Large intestine (tissue), 3 donors: ENCODE results near the gene THAP4. TPM values are rescaled to one million over a fixed set of nuclear protein-coding genes. Genes with fewer than 3 reads are reported as not detected.
"Not testable (repeated sequence)": the region's sequence is repeated elsewhere in the genome, so short reads cannot be mapped to it uniquely, and the experiment has no call there.

Source experiments
- DNase-seq, 2 donors: peaks; one replicate each; pipeline versions ENCODE4 v3.0.0 to v3.0.0-alpha.2; 2013
- H3K27ac ChIP-seq: one replicate; pipeline ENCODE4 v1.5.1; 2013; ENCODE audit warnings: low read length
- H3K27me3 ChIP-seq: 2 replicates; pipeline ENCODE4 v1.6.1; 2013; ENCODE audit warnings: low read length; ENCODE audit not compliant: control insufficient read depth, insufficient read depth
- H3K36me3 ChIP-seq: 2 replicates; pipeline ENCODE4 v1.6.1; 2013; ENCODE audit warnings: low read length; ENCODE audit not compliant: control insufficient read depth, insufficient read depth
- H3K4me1 ChIP-seq: one replicate; pipeline ENCODE4 v1.6.1; 2013; ENCODE audit warnings: low read length; ENCODE audit not compliant: control insufficient read depth, insufficient read depth
- H3K4me3 ChIP-seq: one replicate; pipeline ENCODE4 v1.5.1; 2013; ENCODE audit warnings: low read length
- H3K9me3 ChIP-seq: one replicate; pipeline ENCODE4 v1.6.1; 2013; ENCODE audit warnings: mild to moderate bottlenecking, low read depth, low read length, moderate library complexity; ENCODE audit not compliant: control insufficient read depth
- WGBS: methylation state at CpG from one replicate; pipeline ENCODE4 v1.1.5; 2013; ENCODE audit warnings: low lambda C conversion rate; ENCODE audit not compliant: insufficient coverage; 5-methylcytosine and 5-hydroxymethylcytosine counted together
- polyA plus RNA-seq: library from polyadenylated mRNA; unstranded; fragments of 120-200 nt; gene quantifications from one replicate; pipeline ENCODE4 v1.2.1, GENCODE V29; 2013

The THAP4 gene
- polyA plus RNA-seq, 1 donor: 35.7 TPM

- H3K27ac ChIP-seq: no peak overlapping the region
- DNase-seq: peak in 1 of 2 donors; percentile 48
- H3K27me3 ChIP-seq: no peaks in the 10 kb centered on the region
- H3K9me3 ChIP-seq: no peaks in the 10 kb centered on the region
- H3K4me1 ChIP-seq: no peaks in the 10 kb centered on the region
- no peak overlapping the region for H3K4me3 ChIP-seq
- 95% methylated on average over 2 of the region's 23 CpGs for WGBS
- peaks cover 47% of the 10 kb centered on the region for H3K36me3 ChIP-seq
These were observed 28.9 kb upstream of the THAP4 start for GRCh38 chr2:241665731-241666440.

- peaks cover 44% of the 10 kb centered on the region for H3K36me3 ChIP-seq
- not testable (repeated sequence) for H3K27me3 ChIP-seq, DNase-seq, H3K4me1 ChIP-seq, H3K4me3 ChIP-seq, H3K27ac ChIP-seq, H3K9me3 ChIP-seq
- whole genome bisulfite sequencing: no CpG with 5 or more reads among the region's 24 CpGs
These were observed 25.8 kb upstream of the THAP4 start for GRCh38 chr2:241662731-241663130.

GRCh38 chr2:241660593-241661213 lies 23.7 kb upstream of the THAP4 start:
- H3K36me3 ChIP-seq: peaks cover 48% of the 10 kb centered on the region
- WGBS: no CpG with 5 or more reads among the region's 14 CpGs

GRCh38 chr2:241659150-241659739 lies 22.3 kb upstream of the THAP4 start:
- WGBS: no CpG with 5 or more reads among the region's 26 CpGs
- peak; percentile 53 to 58 for DNase-seq
- no peak overlapping the region for H3K27ac ChIP-seq

More at GRCh38 chr2:241660593-241661213, 23.7 kb upstream of the THAP4 start:
- Histone ChIP-seq H3K27me3 (no peaks in the 10 kb centered on the region), H3K9me3 (no peaks in the 10 kb centered on the region), H3K4me1 (no peaks in the 10 kb centered on the region), H3K4me3 (no peak overlapping the region), H3K27ac (no peak overlapping the region)
- DNase-seq: no peak

GRCh38 chr2:241658296-241658695 lies 21.3 kb upstream of the THAP4 start:
- Histone ChIP-seq H3K4me1 (no peaks in the 10 kb centered on the region), H3K9me3 (no peaks in the 10 kb centered on the region), H3K36me3 (peaks cover 66% of the 10 kb centered on the region), H3K27me3 (no peaks in the 10 kb centered on the region), H3K4me3 (no peak overlapping the region), H3K27ac (no peak overlapping the region)
- DNase-seq: no peak
- no CpG with 5 or more reads among the region's 5 CpGs for WGBS

More at GRCh38 chr2:241659150-241659739, 22.3 kb upstream of the THAP4 start:
- H3K9me3 ChIP-seq: no peaks in the 10 kb centered on the region
- H3K36me3 ChIP-seq: peaks cover 61% of the 10 kb centered on the region
- H3K4me3 ChIP-seq: no peak overlapping the region
- no peaks in the 10 kb centered on the region for H3K4me1 ChIP-seq
- no peaks in the 10 kb centered on the region for H3K27me3 ChIP-seq

- Histone ChIP-seq H3K9me3 (no peaks in the 10 kb centered on the region), H3K4me3 (no peak overlapping the region), H3K4me1 (no peaks in the 10 kb centered on the region), H3K27ac (no peak overlapping the region), H3K36me3 (peaks cover 71% of the 10 kb centered on the region), H3K27me3 (no peaks in the 10 kb centered on the region)
- no peak for DNase-seq
- no CpG with 5 or more reads among the region's 15 CpGs for WGBS
These were observed 20.9 kb upstream of the THAP4 start for GRCh38 chr2:241657786-241658254.

GRCh38 chr2:241656190-241656741 lies 19.3 kb upstream of the THAP4 start:
- no CpG with 5 or more reads among the region's 13 CpGs for WGBS
- H3K27ac ChIP-seq: no peak overlapping the region
- H3K4me3 ChIP-seq: no peak overlapping the region
- no peaks in the 10 kb centered on the region for H3K27me3 ChIP-seq
- H3K9me3 ChIP-seq: no peaks in the 10 kb centered on the region
- no peaks in the 10 kb centered on the region for H3K4me1 ChIP-seq
- peaks cover 81% of the 10 kb centered on the region for H3K36me3 ChIP-seq
- no peak for DNase-seq

GRCh38 chr2:241655516-241656189 lies 18.7 kb upstream of the THAP4 start:
- Histone ChIP-seq H3K27ac (no peak overlapping the region), H3K4me3 (no peak overlapping the region), H3K27me3 (no peaks in the 10 kb centered on the region), H3K9me3 (no peaks in the 10 kb centered on the region), H3K4me1 (no peaks in the 10 kb centered on the region), H3K36me3 (peaks cover 79% of the 10 kb centered on the region)
- WGBS: 89% methylated on average over 3 of the region's 17 CpGs
- no peak for DNase-seq

- H3K9me3 ChIP-seq: no peaks in the 10 kb centered on the region
- no CpG with 5 or more reads among the region's 12 CpGs for WGBS
- DNase-seq: no peak
- no peak overlapping the region for H3K27ac ChIP-seq
- no peak overlapping the region for H3K4me3 ChIP-seq
- peaks cover 70% of the 10 kb centered on the region for H3K36me3 ChIP-seq
- H3K4me1 ChIP-seq: no peaks in the 10 kb centered on the region
- H3K27me3 ChIP-seq: no peaks in the 10 kb centered on the region
These were observed 17.6 kb upstream of the THAP4 start for GRCh38 chr2:241654551-241654950.

- H3K36me3 ChIP-seq: peaks cover 59% of the 10 kb centered on the region
- no peaks in the 10 kb centered on the region for H3K4me1 ChIP-seq
- H3K27ac ChIP-seq: no peak overlapping the region
- no peak for DNase-seq
- no peaks in the 10 kb centered on the region for H3K27me3 ChIP-seq
- no peak overlapping the region for H3K4me3 ChIP-seq
- H3K9me3 ChIP-seq: no peaks in the 10 kb centered on the region
- WGBS: 93% methylated on average over 3 of the region's 13 CpGs
These were observed 16.3 kb upstream of the THAP4 start for GRCh38 chr2:241653210-241653750.
